Cardiac muscle cell (in vitro differentiated cells and primary cell): ENCODE data around the gene KCNMA1. TPM values are rescaled to one million over a fixed set of nuclear protein-coding genes. Genes with fewer than 3 reads are reported as not detected.

Experiments used
- DNase-seq, 2 donors: peaks; one replicate each; pipeline versions ENCODE4 v3.0.0 to v3.0.0-alpha.2; 2010 to 2017; ENCODE audit warnings: low read depth in 1 of 2, low spot score in 1 of 2
- H3K27ac ChIP-seq: fragments of 200-600 bp; sonication (generic); 2 replicates; pipeline ENCODE4 v1.5.1; 2016
- H3K27me3 ChIP-seq: fragments of 200-600 bp; sonication (generic); 2 replicates; pipeline ENCODE4 v1.6.0; 2016; ENCODE audit warnings: control low read depth
- H3K36me3 ChIP-seq: fragments of 200-600 bp; sonication (generic); 2 replicates; pipeline ENCODE4 v1.5.1; 2016; ENCODE audit warnings: control low read depth
- H3K4me1 ChIP-seq: fragments of 200-600 bp; sonication (generic); 2 replicates; pipeline ENCODE4 v1.8.1; 2017; ENCODE audit warnings: low read depth, mild to moderate bottlenecking, mixed run types
- H3K4me3 ChIP-seq: fragments of 200-600 bp; sonication (generic); 2 replicates; pipeline ENCODE4 v1.5.1; 2016; ENCODE audit warnings: mild to moderate bottlenecking
- H3K9me3 ChIP-seq: fragments of 200-600 bp; sonication (generic); 2 replicates; pipeline ENCODE4 v1.5.1; 2017; ENCODE audit warnings: low read depth, mild to moderate bottlenecking, control low read depth
- CTCF ChIP-seq: IDR thresholded peaks from 2 replicates; pipeline ENCODE4 v1.5.1; 2012; ENCODE audit warnings: low read depth, mild to moderate bottlenecking, low read length
- polyA plus RNA-seq: library from polyadenylated mRNA; unstranded; fragments of >200 nt; fragmentation: Nextera tagmentation; extraction: Ambion mirVana; gene quantifications from 2 replicates; pipeline ENCODE4 v1.2.1, GENCODE V29; 2016
- total RNA-seq: library from RNA; depleted of rRNA; stranded (reverse); fragments of >200 nt; gene quantifications from 2 replicates; pipeline ENCODE4 v1.2.3, GENCODE V29; 2016

The KCNMA1 gene
- total and polyA plus RNA-seq, 2 experiments from 2014 or later = 1.8 to 1.9 TPM

- H3K27ac ChIP-seq = no peak overlapping the region
- H3K36me3 ChIP-seq = no peaks in the 10 kb centered on the region
- no peaks in the 10 kb centered on the region for H3K27me3 ChIP-seq
- no peaks in the 10 kb centered on the region for H3K9me3 ChIP-seq
- H3K4me1 ChIP-seq = peaks cover 9% of the 10 kb centered on the region
- DNase-seq = no peak
- H3K4me3 ChIP-seq = no peak overlapping the region
- TF ChIP-seq CTCF = no peak
Measured at GRCh38 chr10:77236029-77236428, 401.6 kb downstream of the KCNMA1 start.

- TF ChIP-seq CTCF = no peak
- Histone ChIP-seq H3K4me3 (no peak overlapping the region), H3K27me3 (no peaks in the 10 kb centered on the region), H3K27ac (no peak overlapping the region), H3K9me3 (no peaks in the 10 kb centered on the region), H3K36me3 (no peaks in the 10 kb centered on the region), H3K4me1 (peaks cover 9% of the 10 kb centered on the region)
- DNase-seq = no peak
Measured at GRCh38 chr10:77234599-77234998, 403.0 kb downstream of the KCNMA1 start.

DNA sequence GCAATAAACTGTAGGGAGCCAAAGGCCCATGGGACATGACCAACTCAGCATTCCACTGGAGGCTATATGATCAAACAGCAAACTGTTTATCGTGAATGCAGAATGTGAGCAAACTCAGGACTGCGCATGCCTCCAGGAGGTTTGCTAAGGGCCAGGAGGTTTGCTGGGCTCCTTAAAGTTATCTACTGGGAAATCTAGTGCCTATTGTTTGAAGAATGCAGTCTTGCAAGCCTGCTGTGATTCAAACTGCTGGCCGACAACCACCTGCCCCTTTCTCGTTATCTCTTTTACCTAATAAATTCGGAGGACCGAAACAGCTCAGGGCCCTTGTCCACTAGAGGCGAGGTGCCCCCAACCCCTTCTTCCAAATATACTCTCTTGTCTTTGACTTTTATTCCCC lies 404.1 kb downstream of the KCNMA1 start:
- DNase-seq = no peak
- H3K27me3 ChIP-seq = no peaks in the 10 kb centered on the region
- H3K4me1 ChIP-seq = peaks cover 2% of the 10 kb centered on the region
- H3K4me3 ChIP-seq = no peak overlapping the region
- no peaks in the 10 kb centered on the region for H3K36me3 ChIP-seq
- H3K27ac ChIP-seq = no peak overlapping the region
- no peaks in the 10 kb centered on the region for H3K9me3 ChIP-seq
- TF ChIP-seq CTCF = no peak

DNA sequence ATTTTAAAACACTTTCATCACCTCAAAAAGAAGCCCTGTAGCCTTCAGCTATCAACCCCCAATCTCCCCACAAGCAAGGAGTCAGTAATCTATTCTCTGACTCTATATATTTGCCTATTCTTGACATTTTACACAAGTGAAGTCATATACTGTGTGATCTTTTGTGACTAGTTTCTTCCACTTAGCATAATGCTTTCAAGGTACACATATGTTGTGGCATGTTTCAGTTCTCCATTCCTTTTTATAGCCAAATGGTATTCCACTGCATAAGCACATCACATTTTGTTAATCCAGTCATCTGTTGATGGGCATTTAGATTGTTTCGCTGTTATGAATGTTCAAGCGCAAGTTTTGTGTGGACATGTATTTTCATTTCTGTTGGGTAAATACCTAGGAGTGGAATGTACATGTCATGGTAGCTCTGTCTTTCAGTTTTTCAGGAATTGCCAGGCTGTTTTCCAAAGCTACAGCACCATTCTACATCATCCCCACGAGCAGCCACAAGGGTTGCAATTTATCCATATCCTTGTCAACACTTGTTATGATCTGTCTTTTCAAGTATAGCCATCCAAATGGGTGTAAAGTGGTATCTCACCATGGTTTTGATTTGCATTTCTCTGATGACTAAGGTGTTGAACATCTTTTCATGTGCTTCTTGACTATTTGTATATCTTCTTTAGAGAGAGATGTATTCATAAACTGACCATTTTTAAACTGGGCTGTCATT lies 405.6 kb downstream of the KCNMA1 start:
- DNase-seq = no peak
- Histone ChIP-seq H3K27me3 (no peaks in the 10 kb centered on the region), H3K27ac (no peak overlapping the region), H3K4me1 (no peaks in the 10 kb centered on the region), H3K4me3 (no peak overlapping the region), H3K9me3 (no peaks in the 10 kb centered on the region), H3K36me3 (no peaks in the 10 kb centered on the region)
- TF ChIP-seq CTCF = no peak

- no peak for TF ChIP-seq CTCF
- H3K4me1 ChIP-seq = peaks cover 5% of the 10 kb centered on the region
- H3K4me3 ChIP-seq = no peak overlapping the region
- no peaks in the 10 kb centered on the region for H3K27me3 ChIP-seq
- DNase-seq = no peak
- H3K27ac ChIP-seq = no peak overlapping the region
- no peaks in the 10 kb centered on the region for H3K9me3 ChIP-seq
- no peaks in the 10 kb centered on the region for H3K36me3 ChIP-seq
Measured at GRCh38 chr10:77231375-77231774, 406.2 kb downstream of the KCNMA1 start.
